SK-N-SH (cell line): ENCODE results near the gene WWOX. TPM values are rescaled to one million over a fixed set of nuclear protein-coding genes. Genes with fewer than 3 reads are reported as not detected.

Experiments used
- CTCF ChIA-PET: fragments of 300-600, 350-600 bp; formaldehyde crosslinking; extraction: SDS; loops from one replicate; lab custom pipeline; 2021; lab: Yijun Ruan, JAX
- POLR2A ChIA-PET: fragments of 350-600 bp; sonication (Branson Sonifier 250); formaldehyde crosslinking; extraction: SDS; loops from one replicate; lab custom pipeline; 2020; ENCODE audit warnings: antibody characterized with exemption, inconsistent platforms; lab: Yijun Ruan, JAX
- DNase-seq: peaks from one replicate; pipeline ENCODE4 v3.0.0; 2012
- H2AFZ ChIP-seq: fragments of 200-600 bp; sonication (generic); 2 replicates; pipeline ENCODE4 v1.8.1; 2016; ENCODE audit warnings: antibody characterized with exemption, mild to moderate bottlenecking, low read depth
- H3F3A ChIP-seq: fragments of 200-600 bp; sonication (generic); replicated peaks from 2 replicates; pipeline ENCODE3; 2016; ENCODE audit warnings: antibody characterized with exemption, mild to moderate bottlenecking; ENCODE audit not compliant: insufficient read depth
- H3K27ac ChIP-seq, 2 experiments: fragments of 200-500 bp in 1 of 2; fragments of 200-600 bp in 1 of 2; sonication (Bioruptor generic) in 1 of 2; sonication (generic), shearing (Covaris generic) in 1 of 2; 2 replicates each; pipeline versions ENCODE4 v1.5.1 to v1.6.1; 2014 to 2016; ENCODE audit warnings: low read depth in 2 of 2, inconsistent platforms in 1 of 2, low read length in 1 of 2, mild to moderate bottlenecking in 1 of 2, mixed read lengths in 1 of 2
- H3K27me3 ChIP-seq: fragments of 200-600 bp; sonication (generic), shearing (Covaris generic); 2 replicates; pipeline ENCODE4 v1.6.1; 2016; ENCODE audit warnings: mixed run types; ENCODE audit not compliant: insufficient read depth
- H3K36me3 ChIP-seq, 2 experiments: fragments of 200-500 bp in 1 of 2; fragments of 200-600 bp in 1 of 2; sonication (Bioruptor generic) in 1 of 2; sonication (generic) in 1 of 2; replicated peaks in 1 of 2; 2 replicates each; pipeline versions ENCODE3 to v1.5.1; 2014 to 2016; ENCODE audit warnings: low read length in 1 of 2, mild to moderate bottlenecking in 1 of 2; ENCODE audit not compliant: insufficient read depth in 2 of 2, control insufficient read depth in 1 of 2
- H3K4me1 ChIP-seq, 2 experiments: fragments of 200-500 bp in 1 of 2; fragments of 200-600 bp in 1 of 2; sonication (Bioruptor generic) in 1 of 2; sonication (generic), shearing (Covaris generic) in 1 of 2; 2 replicates each; pipeline versions ENCODE4 v1.5.1 to v1.6.1; 2014 to 2016; ENCODE audit warnings: low read depth in 1 of 2, low read length in 1 of 2, mixed run types in 1 of 2; ENCODE audit not compliant: insufficient read depth in 2 of 2, control insufficient read depth in 1 of 2
- H3K4me2 ChIP-seq: fragments of 200-600 bp; sonication (generic), shearing (Covaris generic); 2 replicates; pipeline ENCODE4 v1.6.1; 2017; ENCODE audit warnings: mixed run types
- H3K4me3 ChIP-seq, 2 experiments: fragments of 200-500 bp in 1 of 2; fragments of 200-600 bp in 1 of 2; sonication (Bioruptor generic) in 1 of 2; sonication (generic), shearing (Covaris generic) in 1 of 2; 2 replicates each; pipeline versions ENCODE4 v1.5.1 to v1.8.1; 2014 to 2016; ENCODE audit warnings: low read depth in 2 of 2, inconsistent platforms in 1 of 2, low read length in 1 of 2, mild to moderate bottlenecking in 1 of 2, mixed read lengths in 1 of 2, moderate library complexity in 1 of 2
- H3K79me2 ChIP-seq: fragments of 200-600 bp; sonication (generic); 2 replicates; pipeline ENCODE4 v1.8.1; 2017; ENCODE audit warnings: mild to moderate bottlenecking; ENCODE audit not compliant: insufficient read depth
- H3K9ac ChIP-seq: fragments of 200-600 bp; sonication (generic); 2 replicates; pipeline ENCODE4 v1.6.1; 2017; ENCODE audit warnings: mixed run types
- H3K9me2 ChIP-seq: fragments of 200-600 bp; sonication (generic); 2 replicates; pipeline ENCODE4 v1.6.1; 2017; ENCODE audit warnings: mixed run types
- H3K9me3 ChIP-seq: fragments of 200-600 bp; sonication (generic); 2 replicates; pipeline ENCODE4 v1.6.1; 2017; ENCODE audit warnings: mixed run types, mild to moderate bottlenecking, moderate library complexity
- H4K20me1 ChIP-seq: fragments of 200-600 bp; sonication (generic); 2 replicates; pipeline ENCODE4 v1.6.1; 2017; ENCODE audit warnings: mild to moderate bottlenecking, mixed run types; ENCODE audit not compliant: insufficient read depth
- ELF1 ChIP-seq: IDR thresholded peaks from 2 replicates; pipeline ENCODE4 v1.4.0; 2012
- EP300 ChIP-seq, 2 experiments: IDR thresholded peaks; 2 replicates each; pipeline versions ENCODE4 v1.4.0 to v1.6.1; 2012; ENCODE audit warnings: borderline replicate concordance in 1 of 2, low read depth in 1 of 2, low read length in 1 of 2
- FOXM1 ChIP-seq: IDR thresholded peaks from 2 replicates; pipeline ENCODE4 v1.4.0; 2012; ENCODE audit warnings: low read depth, mild to moderate bottlenecking
- JUND ChIP-seq: IDR thresholded peaks from 2 replicates; pipeline ENCODE4 v1.4.0; 2012
- RAD21 ChIP-seq: IDR thresholded peaks from 2 replicates; pipeline ENCODE4 v1.6.1; 2012; ENCODE audit warnings: mild to moderate bottlenecking, low read length
- RCOR1 ChIP-seq: fragments of 150-350 bp; IDR thresholded peaks from 2 replicates; pipeline ENCODE4 v1.6.1; 2017; ENCODE audit warnings: antibody characterized with exemption, low read length
- SMC3 ChIP-seq: IDR thresholded peaks from 2 replicates; pipeline ENCODE4 v1.6.1; 2012; ENCODE audit warnings: low read depth, low read length, improper control_type of control experiment
- TAF1 ChIP-seq: IDR thresholded peaks from 2 replicates; pipeline ENCODE4 v1.6.1; 2012; ENCODE audit warnings: low read depth, mild to moderate bottlenecking, low read length, moderate library complexity, borderline replicate concordance
- TEAD4 ChIP-seq: IDR thresholded peaks from 2 replicates; pipeline ENCODE4 v1.4.0; 2012; ENCODE audit warnings: mild to moderate bottlenecking, borderline replicate concordance; ENCODE audit not compliant: insufficient read depth
- YY1 ChIP-seq: IDR thresholded peaks from 2 replicates; pipeline ENCODE4 v1.4.0; 2012; ENCODE audit warnings: low read depth, mild to moderate bottlenecking
- WGBS: methylation state at CpG from one replicate; pipeline ENCODE4 v1.1.6; 2017; ENCODE audit warnings: low lambda C conversion rate; 5-methylcytosine and 5-hydroxymethylcytosine counted together
- polyA plus RNA-seq, 3 experiments: library from polyadenylated mRNA; depleted of rRNA; stranded (reverse); fragments of >200 nt; gene quantifications; 2 replicates each; pipeline ENCODE4 v1.2.3, GENCODE V29; 2012
- TF ChIP-seq, protein P1 (sequence below): IDR thresholded peaks from 2 replicates; pipeline ENCODE4 v1.4.0; 2012; ENCODE audit warnings: low read depth
- TF ChIP-seq, protein P2 (sequence below): IDR thresholded peaks from 2 replicates; pipeline ENCODE4 v1.4.0; 2012; ENCODE audit warnings: low read depth, borderline replicate concordance
- TF ChIP-seq, protein P3 (sequence below): fragments of 150-350 bp; IDR thresholded peaks from 2 replicates; pipeline ENCODE4 v1.6.1; 2016; ENCODE audit warnings: mild to moderate bottlenecking, low read depth, low read length
- TF ChIP-seq, protein P4 (sequence below): fragments of 150-350 bp; IDR thresholded peaks from 2 replicates; pipeline ENCODE4 v1.6.1; 2017; ENCODE audit warnings: antibody characterized with exemption, low read length, low read depth, borderline replicate concordance

WWOX gene
- polyA plus RNA-seq, 1 of the 3 experiments (the other 2 are of a cell fraction) = 10.8 TPM

DNA sequence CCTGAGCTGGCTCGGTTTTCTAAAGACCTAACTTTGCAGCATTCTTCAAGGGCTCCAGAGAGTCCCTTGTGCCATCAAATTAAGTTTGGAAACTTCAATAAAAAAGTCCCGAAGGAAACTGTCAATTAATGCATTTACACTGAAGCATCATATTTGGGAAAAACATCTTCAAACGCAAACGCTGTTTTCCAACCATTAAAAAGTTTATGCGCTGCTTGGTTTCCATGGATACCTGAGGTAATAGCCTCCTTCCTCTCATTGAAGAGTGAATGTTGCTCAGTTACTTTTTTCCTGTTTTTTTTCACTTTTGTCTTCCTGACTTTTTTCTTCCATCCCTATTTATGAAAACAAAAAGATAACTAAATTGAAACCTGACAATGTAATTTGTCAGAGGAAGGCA is 1102.0 kb downstream of the WWOX start:
- Histone ChIP-seq H2AFZ (no peak overlapping the region), H3K36me3 (no peaks in the 10 kb centered on the region), H3K27ac (no peak overlapping the region), H3K9me2 (no peaks in the 10 kb centered on the region), H3F3A (no peaks in the 10 kb centered on the region), H3K9ac (no peak overlapping the region), H3K27me3 (no peaks in the 10 kb centered on the region), H3K4me2 (no peak overlapping the region), H3K4me1 (no peaks in the 10 kb centered on the region; a peak in 1 of 4 replicates), H4K20me1 (no peaks in the 10 kb centered on the region), H3K4me3 (no peak overlapping the region), H3K79me2 (no peaks in the 10 kb centered on the region), H3K9me3 (no peaks in the 10 kb centered on the region)
- ChIA-PET CTCF (no interaction called here), POLR2A (no interaction called here)
- TF ChIP-seq SMC3 = no peak
- no peak for TF ChIP-seq RAD21
- TF ChIP-seq, protein P1, sequence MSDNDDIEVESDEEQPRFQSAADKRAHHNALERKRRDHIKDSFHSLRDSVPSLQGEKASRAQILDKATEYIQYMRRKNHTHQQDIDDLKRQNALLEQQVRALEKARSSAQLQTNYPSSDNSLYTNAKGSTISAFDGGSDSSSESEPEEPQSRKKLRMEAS = no peak
- TF ChIP-seq, protein P2, sequence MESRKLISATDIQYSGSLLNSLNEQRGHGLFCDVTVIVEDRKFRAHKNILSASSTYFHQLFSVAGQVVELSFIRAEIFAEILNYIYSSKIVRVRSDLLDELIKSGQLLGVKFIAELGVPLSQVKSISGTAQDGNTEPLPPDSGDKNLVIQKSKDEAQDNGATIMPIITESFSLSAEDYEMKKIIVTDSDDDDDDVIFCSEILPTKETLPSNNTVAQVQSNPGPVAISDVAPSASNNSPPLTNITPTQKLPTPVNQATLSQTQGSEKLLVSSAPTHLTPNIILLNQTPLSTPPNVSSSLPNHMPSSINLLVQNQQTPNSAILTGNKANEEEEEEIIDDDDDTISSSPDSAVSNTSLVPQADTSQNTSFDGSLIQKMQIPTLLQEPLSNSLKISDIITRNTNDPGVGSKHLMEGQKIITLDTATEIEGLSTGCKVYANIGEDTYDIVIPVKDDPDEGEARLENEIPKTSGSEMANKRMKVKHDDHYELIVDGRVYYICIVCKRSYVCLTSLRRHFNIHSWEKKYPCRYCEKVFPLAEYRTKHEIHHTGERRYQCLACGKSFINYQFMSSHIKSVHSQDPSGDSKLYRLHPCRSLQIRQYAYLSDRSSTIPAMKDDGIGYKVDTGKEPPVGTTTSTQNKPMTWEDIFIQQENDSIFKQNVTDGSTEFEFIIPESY = no peak
- TF ChIP-seq, protein P3, sequence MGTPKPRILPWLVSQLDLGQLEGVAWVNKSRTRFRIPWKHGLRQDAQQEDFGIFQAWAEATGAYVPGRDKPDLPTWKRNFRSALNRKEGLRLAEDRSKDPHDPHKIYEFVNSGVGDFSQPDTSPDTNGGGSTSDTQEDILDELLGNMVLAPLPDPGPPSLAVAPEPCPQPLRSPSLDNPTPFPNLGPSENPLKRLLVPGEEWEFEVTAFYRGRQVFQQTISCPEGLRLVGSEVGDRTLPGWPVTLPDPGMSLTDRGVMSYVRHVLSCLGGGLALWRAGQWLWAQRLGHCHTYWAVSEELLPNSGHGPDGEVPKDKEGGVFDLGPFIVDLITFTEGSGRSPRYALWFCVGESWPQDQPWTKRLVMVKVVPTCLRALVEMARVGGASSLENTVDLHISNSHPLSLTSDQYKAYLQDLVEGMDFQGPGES = no peak
- TF ChIP-seq FOXM1 = no peak
- TF ChIP-seq RCOR1 = no peak
- TF ChIP-seq EP300 (IDR thresholded peaks at IDR 0.05; ENCODE audit: borderline replicate concordance in 1 of 2, low read depth in 1 of 2, low read length in 1 of 2) = no peak
- TF ChIP-seq TEAD4 = no peak
- TF ChIP-seq YY1 = no peak
- no peak for TF ChIP-seq ELF1
- WGBS = 52% methylated on average over 5 of the region's 5 CpGs
- no peak for DNase-seq

DNA sequence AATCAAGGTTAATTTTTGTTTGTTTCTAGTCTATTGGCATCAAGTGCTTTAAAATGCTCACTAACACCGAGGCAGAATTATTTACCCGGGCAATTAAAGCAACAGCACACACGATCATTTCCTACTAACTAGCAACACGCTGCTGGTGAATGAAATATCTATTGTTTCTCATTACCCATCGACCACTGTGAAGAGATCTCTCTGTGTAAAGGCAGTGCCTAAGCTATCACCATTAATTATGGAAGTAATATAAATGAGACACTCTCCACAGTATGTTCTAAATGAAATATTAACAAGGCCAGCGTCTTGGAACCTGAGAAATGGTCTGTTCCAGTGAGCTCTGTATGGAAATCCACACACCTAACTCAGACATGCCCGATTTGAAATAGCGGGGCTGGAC is 1103.5 kb downstream of the WWOX start:
- H2AFZ ChIP-seq = no peak overlapping the region
- H3K27me3 ChIP-seq = no peaks in the 10 kb centered on the region
- no peak overlapping the region for H3K4me3 ChIP-seq
- H3K27ac ChIP-seq = no peak overlapping the region
- H3K9me2 ChIP-seq = no peaks in the 10 kb centered on the region
- ChIA-PET POLR2A (no interaction called here), CTCF (interaction anchor here (1.1 kb wide), 2 partner anchors 9 to 399 kb away, joined by 3 to 4 read pairs; no protein-coding TSS in a partner anchor)
- no peak for DNase-seq
- H3K79me2 ChIP-seq = no peaks in the 10 kb centered on the region
- 39% methylated on average over 8 of the region's 8 CpGs for WGBS
- H3F3A ChIP-seq = no peaks in the 10 kb centered on the region
- H3K4me1 ChIP-seq = no peaks in the 10 kb centered on the region
- no peak overlapping the region for H3K4me2 ChIP-seq
- TF ChIP-seq EP300 (IDR thresholded peaks at IDR 0.05; ENCODE audit: borderline replicate concordance in 1 of 2, low read depth in 1 of 2, low read length in 1 of 2) (no peak), JUND (no peak), TAF1 (no peak), SMC3 (no peak)
- TF ChIP-seq, protein P1 = no peak
- TF ChIP-seq, protein P4, sequence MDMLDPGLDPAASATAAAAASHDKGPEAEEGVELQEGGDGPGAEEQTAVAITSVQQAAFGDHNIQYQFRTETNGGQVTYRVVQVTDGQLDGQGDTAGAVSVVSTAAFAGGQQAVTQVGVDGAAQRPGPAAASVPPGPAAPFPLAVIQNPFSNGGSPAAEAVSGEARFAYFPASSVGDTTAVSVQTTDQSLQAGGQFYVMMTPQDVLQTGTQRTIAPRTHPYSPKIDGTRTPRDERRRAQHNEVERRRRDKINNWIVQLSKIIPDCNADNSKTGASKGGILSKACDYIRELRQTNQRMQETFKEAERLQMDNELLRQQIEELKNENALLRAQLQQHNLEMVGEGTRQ = no peak
- H3K9me3 ChIP-seq = no peaks in the 10 kb centered on the region
- no peak overlapping the region for H3K9ac ChIP-seq
- H4K20me1 ChIP-seq = no peaks in the 10 kb centered on the region
- no peaks in the 10 kb centered on the region for H3K36me3 ChIP-seq
